ENCODE results near the gene MRPL21. TPM values are rescaled to one million over a fixed set of nuclear protein-coding genes. Genes with fewer than 3 reads are reported as not detected.
A peak's percentile ranks its signal among the peaks of the same experiment; 100 is the strongest.

Gene MRPL21
- total RNA-seq, 1 donor from 2014 or later: 14.2 TPM

- Histone ChIP-seq H3K36me3 (no peaks in the 10 kb centered on the region), H3K9me3 (no peaks in the 10 kb centered on the region), H3K27me3 (no peaks in the 10 kb centered on the region), H3K4me1 (peaks cover 9 to 49% of the 10 kb centered on the region in 2 donors), H3K27ac (peak overlapping the region; percentile 65 to 78), H3K4me3 (peak overlapping the region; percentile 45 to 64)
- TF ChIP-seq, protein P1, sequence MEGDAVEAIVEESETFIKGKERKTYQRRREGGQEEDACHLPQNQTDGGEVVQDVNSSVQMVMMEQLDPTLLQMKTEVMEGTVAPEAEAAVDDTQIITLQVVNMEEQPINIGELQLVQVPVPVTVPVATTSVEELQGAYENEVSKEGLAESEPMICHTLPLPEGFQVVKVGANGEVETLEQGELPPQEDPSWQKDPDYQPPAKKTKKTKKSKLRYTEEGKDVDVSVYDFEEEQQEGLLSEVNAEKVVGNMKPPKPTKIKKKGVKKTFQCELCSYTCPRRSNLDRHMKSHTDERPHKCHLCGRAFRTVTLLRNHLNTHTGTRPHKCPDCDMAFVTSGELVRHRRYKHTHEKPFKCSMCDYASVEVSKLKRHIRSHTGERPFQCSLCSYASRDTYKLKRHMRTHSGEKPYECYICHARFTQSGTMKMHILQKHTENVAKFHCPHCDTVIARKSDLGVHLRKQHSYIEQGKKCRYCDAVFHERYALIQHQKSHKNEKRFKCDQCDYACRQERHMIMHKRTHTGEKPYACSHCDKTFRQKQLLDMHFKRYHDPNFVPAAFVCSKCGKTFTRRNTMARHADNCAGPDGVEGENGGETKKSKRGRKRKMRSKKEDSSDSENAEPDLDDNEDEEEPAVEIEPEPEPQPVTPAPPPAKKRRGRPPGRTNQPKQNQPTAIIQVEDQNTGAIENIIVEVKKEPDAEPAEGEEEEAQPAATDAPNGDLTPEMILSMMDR (IDR thresholded peaks at IDR 0.05): peak in 1 of 3 experiments; percentile 25
- no peak for DNase-seq (ENCODE audit: low spot score in 2 of 2)
- intact Hi-C loops (cut with DNase I): loop anchor here (2.0 kb wide), 1 partner anchor 30 kb away; the partner anchor contains the start of gene CPT1A
These were observed 33.2 kb downstream of the MRPL21 start for GRCh38 chr11:68870470-68870869.

DNA sequence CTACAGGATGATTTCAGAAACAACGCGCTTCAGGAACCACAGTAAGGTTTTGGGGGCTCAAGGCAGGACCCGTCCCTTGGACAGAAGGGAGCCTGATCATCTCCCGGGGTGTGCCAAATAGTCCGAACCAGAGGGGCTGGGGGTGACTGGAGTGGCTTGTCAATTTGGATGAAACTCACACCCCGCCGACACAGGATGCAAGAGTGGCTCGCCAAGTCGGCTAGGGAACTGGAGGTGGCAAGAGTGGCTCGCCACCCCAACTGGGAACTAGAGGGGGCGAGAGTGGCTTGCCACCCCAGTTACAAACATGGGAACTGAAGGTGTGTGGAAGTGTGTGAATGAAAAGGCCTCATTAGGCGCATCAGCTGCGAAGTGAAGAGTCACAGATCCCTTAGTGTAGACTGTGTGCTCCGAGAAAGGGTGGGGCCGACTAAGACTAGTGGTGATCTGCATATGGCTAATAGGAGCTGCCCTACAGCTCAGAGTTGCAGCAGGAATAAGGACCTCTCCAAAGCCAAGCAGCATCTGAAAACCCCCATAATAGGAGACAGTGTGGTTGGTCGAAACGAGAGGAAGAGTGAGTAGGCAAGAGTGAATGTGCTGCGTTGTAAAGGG is 35.3 kb downstream of the MRPL21 start:
- Histone ChIP-seq H3K27me3 (no peaks in the 10 kb centered on the region), H3K9me3 (peaks cover 0 to 7% of the 10 kb centered on the region in 2 donors), H3K4me3 (no peak overlapping the region), H3K4me1 (peaks cover 9 to 38% of the 10 kb centered on the region in 2 donors), H3K27ac (no peak overlapping the region), H3K36me3 (no peaks in the 10 kb centered on the region)
- TF ChIP-seq, protein P1 (IDR thresholded peaks at IDR 0.05): no peak
- DNase-seq (ENCODE audit: low spot score in 2 of 2): no peak
- intact Hi-C loops (cut with DNase I): no loop called here

DNA sequence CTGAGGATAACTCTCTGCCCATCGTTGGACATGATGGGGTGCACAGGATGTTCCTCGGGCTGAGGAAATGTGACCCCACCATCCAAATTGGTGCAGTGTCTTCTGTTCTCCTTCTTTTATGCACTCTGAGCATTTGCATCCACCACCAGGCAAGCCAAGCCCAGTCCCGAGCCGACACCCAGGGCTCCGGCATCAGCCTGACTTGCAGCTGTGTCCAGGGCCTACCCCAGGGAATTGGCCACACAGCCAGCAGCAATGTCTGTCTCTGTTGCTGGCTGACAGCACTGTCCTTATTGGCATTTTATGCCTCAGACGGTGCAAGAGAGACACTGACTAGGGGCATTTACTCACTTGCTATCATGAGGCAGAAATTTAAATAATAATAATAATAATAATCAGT is 36.6 kb downstream of the MRPL21 start:
- Histone ChIP-seq H3K36me3 (no peaks in the 10 kb centered on the region), H3K27me3 (no peaks in the 10 kb centered on the region), H3K4me3 (no peak overlapping the region), H3K9me3 (peaks cover 0 to 7% of the 10 kb centered on the region in 2 donors), H3K27ac (no peak overlapping the region), H3K4me1 (peaks cover 6 to 25% of the 10 kb centered on the region in 2 donors)
- intact Hi-C loops (cut with DNase I): no loop called here
- no peak for DNase-seq (ENCODE audit: low spot score in 2 of 2)
- TF ChIP-seq, protein P1 (IDR thresholded peaks at IDR 0.05): no peak

GRCh38 chr11:68865241-68865640 is 38.4 kb downstream of the MRPL21 start:
- H3K4me1 ChIP-seq: peaks cover 0 to 10% of the 10 kb centered on the region in 2 donors
- no peak overlapping the region for H3K4me3 ChIP-seq
- no peaks in the 10 kb centered on the region for H3K27me3 ChIP-seq
- TF ChIP-seq, protein P1 (IDR thresholded peaks at IDR 0.05): no peak
- peaks cover 0 to 7% of the 10 kb centered on the region in 2 donors for H3K9me3 ChIP-seq
- intact Hi-C loops (cut with DNase I): no loop called here
- DNase-seq (ENCODE audit: low spot score in 2 of 2): no peak
- no peaks in the 10 kb centered on the region for H3K36me3 ChIP-seq
- no peak overlapping the region for H3K27ac ChIP-seq

DNA sequence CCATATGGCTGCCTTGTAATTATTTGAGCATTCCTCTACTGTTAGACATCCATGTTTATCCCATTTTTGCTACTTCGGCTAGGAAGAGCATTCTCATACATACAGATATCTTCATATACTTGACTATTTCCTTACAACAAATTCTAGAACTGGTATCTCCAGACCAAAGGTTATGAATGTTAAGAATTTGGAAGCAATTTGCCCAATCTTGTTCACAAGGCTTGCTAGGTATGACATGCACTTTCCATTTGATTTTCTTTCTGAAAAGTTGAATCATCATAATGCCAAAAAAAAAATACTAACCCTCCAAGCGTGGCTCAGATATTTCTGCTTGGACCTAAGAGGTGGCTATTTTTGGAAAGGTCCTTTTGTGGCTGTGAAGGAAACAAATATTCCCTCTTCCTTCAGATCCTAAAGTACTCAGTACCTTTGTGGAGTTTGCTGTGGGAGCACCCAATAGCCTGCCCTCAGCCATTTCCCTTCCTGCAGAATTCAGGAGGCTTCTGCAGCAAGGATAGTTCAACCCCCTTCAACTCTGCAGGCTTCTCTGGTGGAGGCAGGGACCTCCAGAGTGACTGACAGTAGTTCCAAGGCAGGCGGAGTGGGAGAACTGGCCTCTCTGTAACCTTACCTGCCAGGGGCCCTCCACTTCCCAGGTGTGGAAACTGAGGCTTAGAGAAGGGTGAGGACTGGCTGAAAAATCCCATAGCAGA is 39.9 kb downstream of the MRPL21 start:
- Histone ChIP-seq H3K36me3 (no peaks in the 10 kb centered on the region), H3K27ac (peak overlapping the region; percentile 32 to 36), H3K9me3 (peaks cover 0 to 7% of the 10 kb centered on the region in 2 donors), H3K4me3 (no peak overlapping the region), H3K27me3 (no peaks in the 10 kb centered on the region), H3K4me1 (peaks cover 0 to 5% of the 10 kb centered on the region in 2 donors)
- DNase-seq (ENCODE audit: low spot score in 2 of 2): no peak
- TF ChIP-seq, protein P1 (IDR thresholded peaks at IDR 0.05): no peak
- intact Hi-C loops (cut with DNase I): no loop called here
